Left lung (tissue), 10 donors: ENCODE results near the gene EYA4. TPM values are rescaled to one million over a fixed set of nuclear protein-coding genes. Genes with fewer than 3 reads are reported as not detected.
A peak's percentile ranks its signal among the peaks of the same experiment; 100 is the strongest.

Experiments used
- ATAC-seq: fragments of 200-7000 bp; cut with Tn5 transposase; one replicate; pipeline ENCODE4 v1.9.1; 2020; ENCODE audit warnings: moderate library complexity
- DNase-seq, 4 donors: peaks; one replicate each; pipeline ENCODE4 v3.0.0-alpha.2; 2013 to 2020
- H3K27ac ChIP-seq, 2 donors: fragments of 200-600 bp; sonication (generic) in 1 of 2; one replicate each; pipeline versions ENCODE4 v1.5.0 to v1.8.0; 2020 to 2021
- H3K27me3 ChIP-seq, 2 donors: fragments of 200-600 bp; sonication (generic) in 1 of 2; one replicate each; pipeline versions ENCODE4 v1.5.0 to v1.8.0; 2020 to 2021
- H3K36me3 ChIP-seq, 2 donors: fragments of 200-600 bp; sonication (generic) in 1 of 2; one replicate each; pipeline versions ENCODE4 v1.5.0 to v1.8.0; 2020 to 2021
- H3K4me1 ChIP-seq, 2 donors: fragments of 200-600 bp; one replicate each; pipeline ENCODE4 v1.8.0; 2021
- H3K4me3 ChIP-seq, 2 donors: fragments of 200-600 bp; sonication (generic) in 1 of 2; one replicate each; pipeline versions ENCODE4 v1.5.0 to v1.8.0; 2020 to 2021; ENCODE audit warnings: mild to moderate bottlenecking in 1 of 2
- H3K9me3 ChIP-seq, 2 donors: fragments of 200-600 bp; sonication (generic) in 1 of 2; one replicate each; pipeline versions ENCODE4 v1.5.0 to v1.8.0; 2020 to 2021
- CTCF ChIP-seq, 2 donors: fragments of 200-600 bp; sonication (generic) in 1 of 2; IDR thresholded peaks; one replicate each; pipeline versions ENCODE4 v1.5.0 to v1.8.0; 2021; ENCODE audit warnings: antibody characterized with exemption in 2 of 2
- intact Hi-C, 2 donors: fragments of 100-400 bp; cut with DNase I; formaldehyde crosslinking; loops; one replicate each; pipeline versions ENCODE4 v1.11.2 to v1.14.2; 2022
- polyA plus RNA-seq, 6 donors: library from polyadenylated mRNA; unstranded; fragments of 120-200 nt; gene quantifications; one replicate each; pipeline ENCODE4 v1.2.1, GENCODE V29; 2013; ENCODE audit not compliant: insufficient read length in 6 of 6
- total RNA-seq, 2 donors: library from RNA; stranded (reverse); fragmentation: NEBNext Ultra II Directional; extraction: Animal tissue kit (Norgen Biotek cat#: 25700); gene quantifications; one replicate each; pipeline ENCODE4 v1.2.1, GENCODE V29; 2021
- donor health status: DM: no; HTN: yes; CAD: no.
- donor health status: DM: no; HTN: no; CAD: no.

The EYA4 gene
- total and polyA plus RNA-seq, 8 donors = 1.0 to 9.8 (median 8.4) TPM

GRCh38 chr6:133314947-133315346, 73.8 kb downstream of the EYA4 start:
- intact Hi-C loops = no loop called here
- no peaks in the 10 kb centered on the region for H3K27me3 ChIP-seq
- DNase-seq = no peak
- H3K9me3 ChIP-seq = no peaks in the 10 kb centered on the region
- H3K4me1 ChIP-seq = no peaks in the 10 kb centered on the region
- H3K4me3 ChIP-seq = no peak overlapping the region
- H3K27ac ChIP-seq = no peak overlapping the region
- TF ChIP-seq CTCF (IDR thresholded peaks at IDR 0.05) = no peak
- no peaks in the 10 kb centered on the region for H3K36me3 ChIP-seq
- no peak for ATAC-seq

GRCh38 chr6:133315811-133316210, 74.7 kb downstream of the EYA4 start:
- Histone ChIP-seq H3K27ac (no peak overlapping the region), H3K4me3 (no peak overlapping the region), H3K4me1 (no peaks in the 10 kb centered on the region), H3K9me3 (no peaks in the 10 kb centered on the region), H3K27me3 (no peaks in the 10 kb centered on the region), H3K36me3 (no peaks in the 10 kb centered on the region)
- no peak for ATAC-seq
- no peak for TF ChIP-seq CTCF (IDR thresholded peaks at IDR 0.05)
- no peak for DNase-seq
- intact Hi-C loops = no loop called here

DNA sequence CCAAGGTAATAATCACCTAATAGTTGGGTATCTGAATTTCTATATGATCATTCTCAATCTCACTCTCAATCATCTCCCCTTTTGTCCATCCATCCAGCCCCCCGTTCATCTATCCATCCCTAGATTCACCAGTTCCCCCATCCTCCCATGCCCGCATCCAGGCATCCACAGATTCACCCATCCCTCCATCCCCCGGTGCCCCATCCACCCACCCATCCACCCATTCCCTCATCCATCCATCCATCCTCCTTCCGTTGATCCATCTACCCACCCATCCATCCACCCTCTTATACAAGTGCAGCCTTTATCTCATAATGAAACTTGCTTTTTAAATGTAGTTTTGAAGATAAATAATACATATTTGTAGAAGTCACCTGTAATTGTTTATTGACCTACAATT, 76.5 kb downstream of the EYA4 start:
- DNase-seq (no peak), ATAC-seq (no peak)
- intact Hi-C loops = no loop called here
- Histone ChIP-seq H3K27ac (no peak overlapping the region), H3K4me3 (no peak overlapping the region), H3K4me1 (no peaks in the 10 kb centered on the region), H3K36me3 (no peaks in the 10 kb centered on the region), H3K27me3 (no peaks in the 10 kb centered on the region), H3K9me3 (no peaks in the 10 kb centered on the region)
- no peak for TF ChIP-seq CTCF (IDR thresholded peaks at IDR 0.05)

GRCh38 chr6:133326584-133326983, 85.4 kb downstream of the EYA4 start:
- Histone ChIP-seq H3K4me3 (no peak overlapping the region), H3K9me3 (no peaks in the 10 kb centered on the region), H3K36me3 (no peaks in the 10 kb centered on the region), H3K27me3 (no peaks in the 10 kb centered on the region), H3K27ac (no peak overlapping the region), H3K4me1 (no peaks in the 10 kb centered on the region)
- TF ChIP-seq CTCF (IDR thresholded peaks at IDR 0.05) = no peak
- peak in 2 of 4 donors; percentile 7 to 17 for DNase-seq
- no peak for ATAC-seq
- intact Hi-C loops = no loop called here

GRCh38 chr6:133333852-133334251, 92.7 kb downstream of the EYA4 start:
- TF ChIP-seq CTCF (IDR thresholded peaks at IDR 0.05) = no peak
- Histone ChIP-seq H3K9me3 (no peaks in the 10 kb centered on the region), H3K27me3 (no peaks in the 10 kb centered on the region), H3K27ac (no peak overlapping the region), H3K36me3 (no peaks in the 10 kb centered on the region), H3K4me3 (no peak overlapping the region), H3K4me1 (no peaks in the 10 kb centered on the region)
- intact Hi-C loops = no loop called here
- no peak for DNase-seq
- no peak for ATAC-seq
